Measurements from ENCODE around the gene SMIM20.

GRCh38 chr4:25978327-25978726 is 64.3 kb downstream of the SMIM20 start:
- TF ChIP-seq EZH2phosphoT487 (IDR thresholded peaks at IDR 0.05; ENCODE audit: insufficient read depth, low read depth) (no peak), EZH2 (IDR thresholded peaks at IDR 0.05; ENCODE audit: insufficient read depth, poor library complexity, severe bottlenecking) (no peak)
